Naive thymus-derived CD4-positive, alpha-beta T cell (primary cell): ENCODE measurements around the gene VPS13C. TPM values are rescaled to one million over a fixed set of nuclear protein-coding genes. Genes with fewer than 3 reads are reported as not detected.

Experiments
- ATAC-seq: fragments of 150-1000 bp; cut with Tn5 transposase; 2 replicates; pipeline ENCODE4 v1.10.0; 2021; ENCODE audit warnings: mild to moderate bottlenecking, moderate library complexity
- CTCF ChIA-PET: fragments of 350-600 bp; sonication (Branson Sonifier 250); formaldehyde crosslinking; loops from one replicate; lab custom pipeline; 2021; ENCODE audit warnings: antibody characterized with exemption; lab: Charles Lee
- POLR2A ChIA-PET: fragments of 350-600 bp; sonication (Branson Sonifier 250); formaldehyde crosslinking; loops from one replicate; lab custom pipeline; 2021; ENCODE audit warnings: antibody characterized with exemption, inconsistent platforms; lab: Charles Lee
- DNase-seq, 9 donors: peaks; one replicate each; pipeline versions ENCODE4 v3.0.0 to v3.0.0-alpha.2; 2020 to 2022; ENCODE audit warnings: mixed read lengths in 1 of 9
- H3K27ac ChIP-seq: one replicate; pipeline ENCODE4 v1.7.0; 2013; ENCODE audit warnings: mild to moderate bottlenecking, low read depth, low read length, moderate library complexity
- H3K27me3 ChIP-seq, 2 donors: one replicate each; pipeline ENCODE4 v1.7.0; 2013; ENCODE audit warnings: low read length in 2 of 2, mild to moderate bottlenecking in 2 of 2, moderate library complexity in 2 of 2; ENCODE audit not compliant: control insufficient read depth in 2 of 2, insufficient read depth in 2 of 2
- H3K36me3 ChIP-seq, 3 experiments: 1 replicate in 2 of 3; 2 replicates in 1 of 3; pipeline ENCODE4 v1.7.0; 2013; ENCODE audit warnings: low read length in 3 of 3, mild to moderate bottlenecking in 3 of 3, moderate library complexity in 1 of 3; ENCODE audit not compliant: insufficient read depth in 3 of 3, control insufficient read depth in 2 of 3
- H3K4me1 ChIP-seq, 2 donors: one replicate each; pipeline ENCODE4 v1.7.0; 2013; ENCODE audit warnings: low read length in 2 of 2, mild to moderate bottlenecking in 2 of 2, moderate library complexity in 1 of 2; ENCODE audit not compliant: control insufficient read depth in 2 of 2, insufficient read depth in 2 of 2
- H3K4me3 ChIP-seq: 2 replicates; pipeline ENCODE4 v1.7.0; 2013; ENCODE audit warnings: mild to moderate bottlenecking, low read length
- H3K9me3 ChIP-seq, 3 experiments: 1 replicate in 2 of 3; 2 replicates in 1 of 3; pipeline ENCODE4 v1.7.0; 2013; ENCODE audit warnings: low read length in 3 of 3; ENCODE audit not compliant: control insufficient read depth in 2 of 3
- H3K27ac Mint-ChIP-seq, 9 donors: one replicate each; pipeline ENCODE4 v1.8.0; 2020 to 2022; ENCODE audit warnings: mixed read lengths in 9 of 9, mild to moderate bottlenecking in 8 of 9, moderate library complexity in 5 of 9, inconsistent platforms in 2 of 9
- H3K27me3 Mint-ChIP-seq, 5 donors: one replicate each; pipeline ENCODE4 v1.8.0; 2021 to 2022; ENCODE audit warnings: mixed read lengths in 5 of 5, mild to moderate bottlenecking in 1 of 5
- H3K36me3 Mint-ChIP-seq, 5 donors: one replicate each; pipeline ENCODE4 v1.8.0; 2020 to 2022; ENCODE audit warnings: mixed read lengths in 5 of 5, mild to moderate bottlenecking in 3 of 5, inconsistent platforms in 1 of 5
- H3K4me1 Mint-ChIP-seq, 7 donors: one replicate each; pipeline ENCODE4 v1.8.0; 2020 to 2022; ENCODE audit warnings: mixed read lengths in 7 of 7, mild to moderate bottlenecking in 3 of 7, inconsistent platforms in 1 of 7
- H3K4me3 Mint-ChIP-seq, 10 donors: one replicate each; pipeline ENCODE4 v1.8.0; 2020 to 2022; ENCODE audit warnings: mild to moderate bottlenecking in 10 of 10, mixed read lengths in 10 of 10, moderate library complexity in 6 of 10, inconsistent platforms in 2 of 10
- H3K9me3 Mint-ChIP-seq, 11 donors: one replicate each; pipeline ENCODE4 v1.8.0; 2020 to 2022; ENCODE audit warnings: mixed read lengths in 11 of 11, mild to moderate bottlenecking in 4 of 11, inconsistent platforms in 1 of 11, moderate library complexity in 1 of 11
- intact Hi-C, 2 donors: fragments of 100-400 bp; cut with micrococcal nuclease; formaldehyde crosslinking; loops; one replicate each; pipeline ENCODE4 v1.15.1; 2023
- polyA plus RNA-seq, 2 donors: library from polyadenylated mRNA; unstranded; fragments of 300-500 nt; fragmentation: Illumina TruSeq; gene quantifications; one replicate each; pipeline ENCODE4 v1.2.3, GENCODE V29; 2021
- total RNA-seq, 6 experiments: library from RNA in 5 of 6; stranded (reverse) in 5 of 6; gene quantifications; 1 replicate in 5 of 6; 2 replicates in 1 of 6; pipeline ENCODE4 v1.2.3 and lab custom pipeline; 2021 to 2026

Gene VPS13C
- total and polyA plus RNA-seq, 7 experiments from 2014 or later = 12.7 to 159 (median 108) TPM

GRCh38 chr15:61824291-61824690 lies 236.0 kb downstream of the VPS13C start:
- DNase-seq = no peak
- H3K4me3 ChIP-seq = no peak overlapping the region
- H3K27me3 ChIP-seq = no peaks in the 10 kb centered on the region
- H3K9me3 ChIP-seq = no peaks in the 10 kb centered on the region
- intact Hi-C loops = no loop called here
- peaks cover 4 to 16% (median 11%) of the 10 kb centered on the region in 5 donors for H3K27me3 Mint-ChIP-seq
- peaks cover 0 to 3% (median 0%) of the 10 kb centered on the region in 5 donors for H3K36me3 Mint-ChIP-seq
- no peaks in the 10 kb centered on the region for H3K4me1 Mint-ChIP-seq
- H3K27ac Mint-ChIP-seq = no peak overlapping the region
- no peaks in the 10 kb centered on the region for H3K9me3 Mint-ChIP-seq
- no peak overlapping the region for H3K27ac ChIP-seq
- ATAC-seq = no peak
- H3K4me3 Mint-ChIP-seq = no peak overlapping the region
- no peaks in the 10 kb centered on the region for H3K4me1 ChIP-seq
- CTCF ChIA-PET = no interaction called here
- POLR2A ChIA-PET = no interaction called here
- H3K36me3 ChIP-seq = no peaks in the 10 kb centered on the region

GRCh38 chr15:61822511-61822910 lies 237.7 kb downstream of the VPS13C start:
- ChIA-PET CTCF (interaction anchor here (0.6 to 0.9 kb wide), 2 partner anchors 9 to 11 kb away, joined by 3 to 4 read pairs; no protein-coding TSS in a partner anchor), POLR2A (no interaction called here)
- H3K27ac Mint-ChIP-seq = no peak overlapping the region
- no peaks in the 10 kb centered on the region for H3K4me1 Mint-ChIP-seq
- intact Hi-C loops = no loop called here
- Histone ChIP-seq H3K27me3 (no peaks in the 10 kb centered on the region), H3K27ac (no peak overlapping the region), H3K36me3 (no peaks in the 10 kb centered on the region), H3K4me3 (no peak overlapping the region), H3K9me3 (no peaks in the 10 kb centered on the region), H3K4me1 (no peaks in the 10 kb centered on the region)
- H3K4me3 Mint-ChIP-seq = no peak overlapping the region
- H3K27me3 Mint-ChIP-seq = peaks cover 4 to 16% (median 11%) of the 10 kb centered on the region in 5 donors
- H3K36me3 Mint-ChIP-seq = peaks cover 0 to 3% (median 0%) of the 10 kb centered on the region in 5 donors
- no peaks in the 10 kb centered on the region for H3K9me3 Mint-ChIP-seq
- DNase-seq (no peak), ATAC-seq (no peak)

- no peak for DNase-seq
- no peaks in the 10 kb centered on the region for H3K27me3 ChIP-seq
- POLR2A ChIA-PET = no interaction called here
- Mint-ChIP-seq H3K9me3 (no peaks in the 10 kb centered on the region), H3K27ac (no peak overlapping the region), H3K27me3 (peaks cover 4 to 21% (median 11%) of the 10 kb centered on the region in 5 donors), H3K4me1 (no peaks in the 10 kb centered on the region), H3K36me3 (peaks cover 0 to 3% (median 0%) of the 10 kb centered on the region in 5 donors), H3K4me3 (no peak overlapping the region)
- no peak for ATAC-seq
- intact Hi-C loops = no loop called here
- CTCF ChIA-PET = no interaction called here
- H3K9me3 ChIP-seq = no peaks in the 10 kb centered on the region
- no peak overlapping the region for H3K4me3 ChIP-seq
- no peaks in the 10 kb centered on the region for H3K4me1 ChIP-seq
- no peak overlapping the region for H3K27ac ChIP-seq
- H3K36me3 ChIP-seq = no peaks in the 10 kb centered on the region
These were observed 239.3 kb downstream of the VPS13C start for GRCh38 chr15:61820951-61821350.

DNA sequence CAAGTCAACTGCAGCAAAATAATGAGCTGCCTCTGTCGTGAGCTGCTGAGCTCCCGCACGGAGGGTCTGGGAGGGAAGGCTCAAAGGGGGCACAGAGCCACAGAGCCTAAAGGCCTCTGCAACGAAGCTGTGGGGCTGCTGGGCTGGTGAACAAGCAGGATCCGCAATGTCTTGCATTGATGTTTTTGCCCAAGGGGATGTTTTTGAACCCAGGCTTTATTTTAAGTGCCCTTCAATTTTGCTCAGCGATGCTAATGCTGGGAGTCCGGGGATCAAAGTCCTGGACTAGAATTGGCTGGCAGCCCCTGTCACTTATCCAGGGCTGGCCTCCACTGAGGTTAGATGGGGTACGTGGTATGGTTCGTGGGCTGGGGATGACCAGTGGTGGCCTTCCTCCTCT lies 240.0 kb downstream of the VPS13C start:
- ChIA-PET CTCF (no interaction called here), POLR2A (no interaction called here)
- Histone ChIP-seq H3K36me3 (no peaks in the 10 kb centered on the region), H3K4me3 (no peak overlapping the region), H3K9me3 (no peaks in the 10 kb centered on the region), H3K27me3 (no peaks in the 10 kb centered on the region), H3K4me1 (no peaks in the 10 kb centered on the region), H3K27ac (no peak overlapping the region)
- H3K36me3 Mint-ChIP-seq = peaks cover 0 to 3% (median 0%) of the 10 kb centered on the region in 5 donors
- H3K27ac Mint-ChIP-seq = no peak overlapping the region
- H3K4me3 Mint-ChIP-seq = no peak overlapping the region
- intact Hi-C loops = no loop called here
- H3K4me1 Mint-ChIP-seq = no peaks in the 10 kb centered on the region
- no peak for ATAC-seq
- no peaks in the 10 kb centered on the region for H3K9me3 Mint-ChIP-seq
- peaks cover under 1 to 21% (median 14%) of the 10 kb centered on the region in 5 donors for H3K27me3 Mint-ChIP-seq
- no peak for DNase-seq

DNA sequence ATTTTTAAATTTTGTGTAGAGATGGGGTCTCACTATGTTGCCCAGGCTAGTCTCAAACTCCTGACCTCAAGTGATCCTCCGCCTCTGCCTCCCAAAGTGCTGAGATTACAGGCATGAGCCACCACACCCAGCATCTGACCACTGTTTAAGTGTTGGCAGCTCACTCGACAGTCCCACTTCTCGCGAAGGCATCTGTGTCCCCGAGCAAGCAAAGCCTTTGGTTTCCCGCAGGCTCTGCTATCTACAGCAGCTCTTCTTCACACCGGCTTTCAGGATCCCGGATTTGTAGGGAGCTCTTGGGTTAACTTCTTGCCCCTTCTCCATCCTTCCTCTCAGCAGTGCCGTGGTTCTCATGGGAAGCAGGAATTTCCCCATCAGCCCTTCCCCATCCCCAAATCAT lies 240.9 kb downstream of the VPS13C start:
- Histone ChIP-seq H3K27ac (no peak overlapping the region), H3K9me3 (no peaks in the 10 kb centered on the region), H3K4me3 (no peak overlapping the region), H3K36me3 (no peaks in the 10 kb centered on the region), H3K4me1 (no peaks in the 10 kb centered on the region), H3K27me3 (no peaks in the 10 kb centered on the region)
- H3K36me3 Mint-ChIP-seq = peaks cover 0 to 3% (median 0%) of the 10 kb centered on the region in 5 donors
- no peak overlapping the region for H3K27ac Mint-ChIP-seq
- no peaks in the 10 kb centered on the region for H3K9me3 Mint-ChIP-seq
- intact Hi-C loops = no loop called here
- H3K27me3 Mint-ChIP-seq = peaks cover 5 to 23% (median 16%) of the 10 kb centered on the region in 5 donors
- DNase-seq = no peak
- H3K4me1 Mint-ChIP-seq = no peaks in the 10 kb centered on the region
- no peak for ATAC-seq
- POLR2A ChIA-PET = no interaction called here
- CTCF ChIA-PET = no interaction called here
- no peak overlapping the region for H3K4me3 Mint-ChIP-seq

DNA sequence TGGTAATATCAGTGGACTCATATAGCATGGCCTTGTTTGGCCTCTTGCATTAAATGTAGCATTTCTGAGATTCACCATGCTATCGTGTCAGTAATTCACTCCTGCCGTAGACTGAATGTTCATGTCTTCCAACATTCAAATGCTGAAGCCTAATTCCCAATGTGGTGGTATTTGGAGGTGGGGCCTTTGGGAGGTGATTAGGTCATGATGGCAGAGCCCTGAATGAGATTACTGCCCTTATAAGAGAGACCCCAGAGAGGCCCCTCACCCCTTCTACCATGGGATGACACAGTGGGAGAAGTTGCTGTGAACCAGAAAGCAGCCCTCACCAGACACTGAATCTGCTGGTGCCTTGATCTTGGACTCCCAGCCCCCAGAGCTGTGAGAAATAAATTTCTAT lies 241.4 kb downstream of the VPS13C start:
- no peaks in the 10 kb centered on the region for H3K9me3 Mint-ChIP-seq
- Histone ChIP-seq H3K4me1 (no peaks in the 10 kb centered on the region), H3K27me3 (no peaks in the 10 kb centered on the region), H3K4me3 (no peak overlapping the region), H3K36me3 (no peaks in the 10 kb centered on the region), H3K27ac (no peak overlapping the region), H3K9me3 (no peaks in the 10 kb centered on the region)
- POLR2A ChIA-PET = no interaction called here
- intact Hi-C loops = no loop called here
- H3K4me1 Mint-ChIP-seq = no peaks in the 10 kb centered on the region
- H3K27me3 Mint-ChIP-seq = peaks cover 6 to 26% (median 16%) of the 10 kb centered on the region in 5 donors
- H3K4me3 Mint-ChIP-seq = no peak overlapping the region
- ATAC-seq (no peak), DNase-seq (no peak)
- peaks cover 0 to 1% (median 0%) of the 10 kb centered on the region in 5 donors for H3K36me3 Mint-ChIP-seq
- no peak overlapping the region for H3K27ac Mint-ChIP-seq
- CTCF ChIA-PET = no interaction called here

DNA sequence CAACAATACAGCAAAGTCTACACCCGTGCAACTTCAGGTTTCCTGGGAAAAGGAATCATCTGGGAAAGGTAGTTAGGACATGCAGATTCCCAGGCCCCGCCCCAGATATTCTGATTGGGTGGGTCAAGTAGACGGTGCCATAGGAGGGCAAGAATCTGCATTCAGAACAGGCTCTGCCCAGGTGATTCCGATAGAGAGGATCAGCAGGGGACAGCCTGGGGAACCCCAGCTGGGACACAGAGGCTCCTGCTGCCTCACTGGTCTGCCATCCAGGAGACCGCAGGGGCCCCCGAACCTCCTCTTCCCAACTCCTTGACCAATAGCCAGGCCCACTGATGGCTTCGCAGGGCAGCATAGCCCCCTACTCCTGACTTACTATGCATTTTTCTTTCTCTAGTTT lies 243.4 kb downstream of the VPS13C start:
- no peaks in the 10 kb centered on the region for H3K4me1 Mint-ChIP-seq
- no peak overlapping the region for H3K27ac Mint-ChIP-seq
- H3K9me3 ChIP-seq = no peaks in the 10 kb centered on the region
- no peaks in the 10 kb centered on the region for H3K36me3 ChIP-seq
- ChIA-PET POLR2A (no interaction called here), CTCF (interaction anchor here (0.6 kb wide), 1 partner anchor 13 kb away, joined by 3 read pairs; no protein-coding TSS in a partner anchor)
- H3K36me3 Mint-ChIP-seq = no peaks in the 10 kb centered on the region
- no peak overlapping the region for H3K4me3 ChIP-seq
- DNase-seq = no peak
- no peaks in the 10 kb centered on the region for H3K27me3 ChIP-seq
- no peaks in the 10 kb centered on the region for H3K9me3 Mint-ChIP-seq
- no peak overlapping the region for H3K27ac ChIP-seq
- H3K27me3 Mint-ChIP-seq = peaks cover 5 to 34% (median 16%) of the 10 kb centered on the region in 5 donors
- H3K4me3 Mint-ChIP-seq = no peak overlapping the region
- no peak for ATAC-seq
- H3K4me1 ChIP-seq = no peaks in the 10 kb centered on the region
- intact Hi-C loops = no loop called here
